ENCODE measurements around the gene PSME4. TPM values are rescaled to one million over a fixed set of nuclear protein-coding genes. Genes with fewer than 3 reads are reported as not detected.
"Not testable (repeated sequence)": the region's sequence is repeated elsewhere in the genome, so short reads cannot be mapped to it uniquely, and the experiment has no call there.

Gene PSME4
- polyA plus RNA-seq, 3 donors = 62.8 to 64.1 (median 63.3) TPM

- no peak for DNase-seq (ENCODE audit: low read depth in 3 of 3, low spot score in 2 of 3)
These were observed 84.2 kb downstream of the PSME4 start for GRCh38 chr2:53886406-53887280.

GRCh38 chr2:53884883-53885282 lies 85.9 kb downstream of the PSME4 start:
- DNase-seq (ENCODE audit: low read depth in 3 of 3, low spot score in 2 of 3) = no peak

- no peak for DNase-seq (ENCODE audit: low read depth in 3 of 3, low spot score in 2 of 3)
These were observed 88.8 kb downstream of the PSME4 start for GRCh38 chr2:53881986-53882385.

- DNase-seq (ENCODE audit: low read depth in 3 of 3, low spot score in 2 of 3) = no peak
These were observed 89.4 kb downstream of the PSME4 start for GRCh38 chr2:53881360-53881759.

GRCh38 chr2:53880756-53881155 lies 90.0 kb downstream of the PSME4 start:
- DNase-seq (ENCODE audit: low read depth in 3 of 3, low spot score in 2 of 3) = no peak

- DNase-seq (ENCODE audit: low read depth in 3 of 3, low spot score in 2 of 3) = no peak
These were observed 93.2 kb downstream of the PSME4 start for GRCh38 chr2:53877556-53877955.

GRCh38 chr2:53877112-53877511 lies 93.7 kb downstream of the PSME4 start:
- DNase-seq (ENCODE audit: low read depth in 3 of 3, low spot score in 2 of 3) = no peak

GRCh38 chr2:53874401-53874950 lies 96.3 kb downstream of the PSME4 start:
- DNase-seq (ENCODE audit: low read depth in 3 of 3, low spot score in 2 of 3) = no peak

GRCh38 chr2:53867773-53868172 lies 103.0 kb downstream of the PSME4 start:
- DNase-seq (ENCODE audit: low read depth in 3 of 3, low spot score in 2 of 3) = no peak

- no peak for DNase-seq (ENCODE audit: low read depth in 3 of 3, low spot score in 2 of 3)
These were observed 103.6 kb downstream of the PSME4 start for GRCh38 chr2:53867169-53867568.

- DNase-seq (ENCODE audit: low read depth in 3 of 3, low spot score in 2 of 3) = no peak
These were observed 104.8 kb downstream of the PSME4 start for GRCh38 chr2:53865962-53866361.

- DNase-seq (ENCODE audit: low read depth in 3 of 3, low spot score in 2 of 3) = no peak
These were observed 105.5 kb downstream of the PSME4 start for GRCh38 chr2:53865264-53865663.

- no peak for DNase-seq (ENCODE audit: low read depth in 3 of 3, low spot score in 2 of 3)
These were observed 107.1 kb downstream of the PSME4 start for GRCh38 chr2:53863538-53864227.

- DNase-seq (ENCODE audit: low read depth in 3 of 3, low spot score in 2 of 3) = no peak
These were observed 109.0 kb downstream of the PSME4 start for GRCh38 chr2:53861824-53862223.

GRCh38 chr2:53859206-53860181 lies 111.3 kb downstream of the PSME4 start, which contains the start of gene GPR75:
TSS of gene GPR75 (minus strand) at chr2:53859967. CDS start at chr2:53854756, 5,211 bp downstream.
- peak in 2 of 3 donors; percentile 17 to 19 for DNase-seq (ENCODE audit: low read depth in 3 of 3, low spot score in 2 of 3)

GRCh38 chr2:53856272-53856671 lies 114.5 kb downstream of the PSME4 start:
- no peak for DNase-seq (ENCODE audit: low read depth in 3 of 3, low spot score in 2 of 3)

- no peak for DNase-seq (ENCODE audit: low read depth in 3 of 3, low spot score in 2 of 3)
These were observed 116.1 kb downstream of the PSME4 start for GRCh38 chr2:53854678-53855077.

- no peak for DNase-seq (ENCODE audit: low read depth in 3 of 3, low spot score in 2 of 3)
These were observed 118.3 kb downstream of the PSME4 start for GRCh38 chr2:53852532-53852931.

- not testable (repeated sequence) for DNase-seq (ENCODE audit: low read depth in 3 of 3, low spot score in 2 of 3)
These were observed 119.6 kb downstream of the PSME4 start for GRCh38 chr2:53851052-53851757.

GRCh38 chr2:53848062-53848461 lies 122.7 kb downstream of the PSME4 start:
- no peak for DNase-seq (ENCODE audit: low read depth in 3 of 3, low spot score in 2 of 3)
